Thyroid gland (tissue), 4 donors: Measurements from ENCODE around the gene NPC1.

Source experiments
- CTCF ChIP-seq, 6 experiments: fragments of 200-600 bp in 3 of 6; fragments of 450-650 bp in 3 of 6; sonication (generic) in 3 of 6; IDR thresholded peaks; one replicate each; pipeline ENCODE4 v1.5.1; 2016 to 2019; ENCODE audit warnings: antibody characterized with exemption in 6 of 6, mild to moderate bottlenecking in 2 of 6, inconsistent platforms in 1 of 6, moderate library complexity in 1 of 6
- POLR2A ChIP-seq, 2 donors: fragments of 450-650 bp; IDR thresholded peaks; one replicate each; pipeline ENCODE4 v1.6.1; 2017; ENCODE audit warnings: antibody characterized with exemption in 2 of 2, mild to moderate bottlenecking in 2 of 2, moderate library complexity in 1 of 2

GRCh38 chr18:23538870-23539269 lies 47.4 kb downstream of the NPC1 start:
- TF ChIP-seq CTCF (IDR thresholded peaks at IDR 0.05) = no peak
- TF ChIP-seq POLR2A (IDR thresholded peaks at IDR 0.05) = no peak
